Thyroid gland (tissue), 4 donors: ENCODE data around the gene MRPL36.

Source experiments
- POLR2A ChIP-seq, 2 donors: fragments of 450-650 bp; IDR thresholded peaks; one replicate each; pipeline ENCODE4 v1.6.1; 2017; ENCODE audit warnings: antibody characterized with exemption in 2 of 2, mild to moderate bottlenecking in 2 of 2, moderate library complexity in 1 of 2
- TF ChIP-seq, protein P1 (sequence below), 6 experiments: fragments of 200-600 bp in 3 of 6; fragments of 450-650 bp in 3 of 6; sonication (generic) in 3 of 6; IDR thresholded peaks; one replicate each; pipeline ENCODE4 v1.5.1; 2016 to 2019; ENCODE audit warnings: antibody characterized with exemption in 6 of 6, mild to moderate bottlenecking in 2 of 6, inconsistent platforms in 1 of 6, moderate library complexity in 1 of 6

DNA sequence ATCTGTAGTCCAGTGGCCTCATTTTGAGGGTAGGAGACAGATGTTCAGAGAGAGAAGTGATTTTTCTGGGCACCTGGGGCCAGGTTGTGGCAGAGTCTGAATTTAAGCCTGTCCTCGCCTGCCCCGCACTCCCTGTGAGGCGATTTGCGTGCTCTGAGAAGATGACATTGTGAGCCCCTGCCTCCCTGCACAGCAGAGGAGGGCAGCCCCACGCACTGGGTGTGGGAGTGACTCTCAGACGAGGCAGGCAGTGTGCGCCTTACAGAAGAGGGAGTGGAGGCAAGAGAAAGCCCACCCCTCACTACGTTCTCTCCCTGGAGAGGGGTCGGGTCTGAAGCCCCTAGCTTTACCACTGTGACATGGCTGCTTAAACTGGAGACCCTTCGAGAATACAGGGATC, 47.4 kb upstream of the MRPL36 start:
- TF ChIP-seq, protein P1, sequence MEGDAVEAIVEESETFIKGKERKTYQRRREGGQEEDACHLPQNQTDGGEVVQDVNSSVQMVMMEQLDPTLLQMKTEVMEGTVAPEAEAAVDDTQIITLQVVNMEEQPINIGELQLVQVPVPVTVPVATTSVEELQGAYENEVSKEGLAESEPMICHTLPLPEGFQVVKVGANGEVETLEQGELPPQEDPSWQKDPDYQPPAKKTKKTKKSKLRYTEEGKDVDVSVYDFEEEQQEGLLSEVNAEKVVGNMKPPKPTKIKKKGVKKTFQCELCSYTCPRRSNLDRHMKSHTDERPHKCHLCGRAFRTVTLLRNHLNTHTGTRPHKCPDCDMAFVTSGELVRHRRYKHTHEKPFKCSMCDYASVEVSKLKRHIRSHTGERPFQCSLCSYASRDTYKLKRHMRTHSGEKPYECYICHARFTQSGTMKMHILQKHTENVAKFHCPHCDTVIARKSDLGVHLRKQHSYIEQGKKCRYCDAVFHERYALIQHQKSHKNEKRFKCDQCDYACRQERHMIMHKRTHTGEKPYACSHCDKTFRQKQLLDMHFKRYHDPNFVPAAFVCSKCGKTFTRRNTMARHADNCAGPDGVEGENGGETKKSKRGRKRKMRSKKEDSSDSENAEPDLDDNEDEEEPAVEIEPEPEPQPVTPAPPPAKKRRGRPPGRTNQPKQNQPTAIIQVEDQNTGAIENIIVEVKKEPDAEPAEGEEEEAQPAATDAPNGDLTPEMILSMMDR (IDR thresholded peaks at IDR 0.05), result no peak
- no peak for TF ChIP-seq POLR2A (IDR thresholded peaks at IDR 0.05)
